DND-41 (cell line): ENCODE measurements around the gene TET2.

Experiments used
- EZH2 ChIP-seq: IDR thresholded peaks from 3 replicates; pipeline ENCODE4 v1.6.1; 2012; ENCODE audit warnings: borderline replicate concordance, low read depth, mild to moderate bottlenecking, moderate library complexity, low read length, inconsistent platforms; ENCODE audit not compliant: severe bottlenecking
- TF ChIP-seq, protein P1 (sequence below): IDR thresholded peaks from 2 replicates; pipeline ENCODE4 v1.5.1; 2012; ENCODE audit warnings: borderline replicate concordance, low read length, moderate library complexity, mild to moderate bottlenecking; ENCODE audit not compliant: poor library complexity, severe bottlenecking; ENCODE audit errors: extremely low read depth

- TF ChIP-seq EZH2, result no peak
- TF ChIP-seq, protein P1, sequence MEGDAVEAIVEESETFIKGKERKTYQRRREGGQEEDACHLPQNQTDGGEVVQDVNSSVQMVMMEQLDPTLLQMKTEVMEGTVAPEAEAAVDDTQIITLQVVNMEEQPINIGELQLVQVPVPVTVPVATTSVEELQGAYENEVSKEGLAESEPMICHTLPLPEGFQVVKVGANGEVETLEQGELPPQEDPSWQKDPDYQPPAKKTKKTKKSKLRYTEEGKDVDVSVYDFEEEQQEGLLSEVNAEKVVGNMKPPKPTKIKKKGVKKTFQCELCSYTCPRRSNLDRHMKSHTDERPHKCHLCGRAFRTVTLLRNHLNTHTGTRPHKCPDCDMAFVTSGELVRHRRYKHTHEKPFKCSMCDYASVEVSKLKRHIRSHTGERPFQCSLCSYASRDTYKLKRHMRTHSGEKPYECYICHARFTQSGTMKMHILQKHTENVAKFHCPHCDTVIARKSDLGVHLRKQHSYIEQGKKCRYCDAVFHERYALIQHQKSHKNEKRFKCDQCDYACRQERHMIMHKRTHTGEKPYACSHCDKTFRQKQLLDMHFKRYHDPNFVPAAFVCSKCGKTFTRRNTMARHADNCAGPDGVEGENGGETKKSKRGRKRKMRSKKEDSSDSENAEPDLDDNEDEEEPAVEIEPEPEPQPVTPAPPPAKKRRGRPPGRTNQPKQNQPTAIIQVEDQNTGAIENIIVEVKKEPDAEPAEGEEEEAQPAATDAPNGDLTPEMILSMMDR, result no peak
Measured at GRCh38 chr4:105215609-105216313, 69.1 kb downstream of the TET2 start.
